GM21825 (cell line): ENCODE measurements around the gene ASTN2.

Source experiments
- ATAC-seq: cut with Tn5 transposase; IDR thresholded peaks from one replicate; pipeline ENCODE4 v1.9.1; 2021; ENCODE audit warnings: mild to moderate bottlenecking, moderate library complexity; ENCODE audit not compliant: unreplicated experiment

The ASTN2 gene

GRCh38 chr9:117306032-117306431 is 108.8 kb downstream of the ASTN2 start:
- no peak for ATAC-seq

GRCh38 chr9:117305454-117305853 is 109.4 kb downstream of the ASTN2 start:
- ATAC-seq: no peak

GRCh38 chr9:117304549-117304948 is 110.3 kb downstream of the ASTN2 start:
- no peak for ATAC-seq

GRCh38 chr9:117303643-117304230 is 111.1 kb downstream of the ASTN2 start:
- no peak for ATAC-seq

- ATAC-seq: no peak
Measured at GRCh38 chr9:117302487-117302886, 112.4 kb downstream of the ASTN2 start.

GRCh38 chr9:117300371-117301110 is 114.3 kb downstream of the ASTN2 start:
- ATAC-seq: no peak

- ATAC-seq: no peak
Measured at GRCh38 chr9:117296453-117296852, 118.4 kb downstream of the ASTN2 start.

GRCh38 chr9:117293206-117294114 is 121.4 kb downstream of the ASTN2 start:
- ATAC-seq: no peak

GRCh38 chr9:117290856-117291622 is 123.8 kb downstream of the ASTN2 start:
- ATAC-seq: no peak

GRCh38 chr9:117290306-117290840 is 124.5 kb downstream of the ASTN2 start:
- no peak for ATAC-seq

- no peak for ATAC-seq
Measured at GRCh38 chr9:117286245-117286644, 128.6 kb downstream of the ASTN2 start.

GRCh38 chr9:117284414-117284813 is 130.4 kb downstream of the ASTN2 start:
- no peak for ATAC-seq

- ATAC-seq: no peak
Measured at GRCh38 chr9:117282541-117282940, 132.3 kb downstream of the ASTN2 start.

- no peak for ATAC-seq
Measured at GRCh38 chr9:117278471-117279035, 136.3 kb downstream of the ASTN2 start.

GRCh38 chr9:117278020-117278419 is 136.8 kb downstream of the ASTN2 start:
- ATAC-seq: no peak

GRCh38 chr9:117276444-117276843 is 138.4 kb downstream of the ASTN2 start:
- no peak for ATAC-seq

GRCh38 chr9:117273612-117274011 is 141.2 kb downstream of the ASTN2 start:
- ATAC-seq: no peak

- ATAC-seq: no peak
Measured at GRCh38 chr9:117268847-117269446, 145.9 kb downstream of the ASTN2 start.

GRCh38 chr9:117266855-117267497 is 147.9 kb downstream of the ASTN2 start:
- no peak for ATAC-seq
